Erythroblast (primary cell): Measurements from ENCODE around the gene GIGYF2.

Experiments
- GATA1 ChIP-seq: IDR thresholded peaks from 2 replicates; pipeline ENCODE4 v1.6.1; 2011; ENCODE audit warnings: low read depth, mild to moderate bottlenecking, control low read depth, low read length, moderate library complexity
- POLR2A ChIP-seq: IDR thresholded peaks from 2 replicates; pipeline ENCODE4 v1.6.1; 2011; ENCODE audit warnings: mild to moderate bottlenecking, low read length

DNA sequence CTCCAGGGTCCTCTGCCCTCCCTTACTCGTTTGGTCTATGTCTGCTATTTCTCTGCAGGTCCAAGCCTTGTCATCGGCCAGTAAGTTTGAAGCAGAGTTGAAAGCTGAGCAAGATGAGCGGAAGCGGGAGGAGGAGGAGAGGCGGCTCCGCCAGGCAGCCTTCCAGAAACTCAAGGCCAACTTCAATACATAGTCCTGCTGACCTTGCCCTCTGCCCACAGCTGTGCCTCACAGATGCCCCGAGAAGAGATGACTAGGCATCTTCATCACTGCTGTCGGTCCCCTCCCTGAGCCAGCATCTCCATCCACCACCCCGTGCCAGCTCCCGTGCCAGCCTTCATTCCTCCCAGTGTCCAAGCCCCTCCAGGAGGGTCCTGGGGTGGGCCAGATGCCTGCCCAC lies 15.6 kb upstream of the GIGYF2 start:
- TF ChIP-seq POLR2A, result no peak
- no peak for TF ChIP-seq GATA1
